Spinal cord (tissue), 10 donors: ENCODE measurements around the gene DYSF. TPM values are rescaled to one million over a fixed set of nuclear protein-coding genes. Genes with fewer than 3 reads are reported as not detected.
A peak's percentile ranks its signal among the peaks of the same experiment; 100 is the strongest.

Source experiments
- DNase-seq, 6 donors: peaks; one replicate each; pipeline versions ENCODE4 v3.0.0 to v3.0.0-alpha.2; 2013 to 2015; ENCODE audit warnings: low spot score in 6 of 6, low read depth in 4 of 6
- H3K27ac ChIP-seq: one replicate; pipeline ENCODE4 v1.5.1; 2013; ENCODE audit warnings: low read depth, low read length, control low read depth
- H3K27me3 ChIP-seq: one replicate; pipeline ENCODE4 v1.6.1; 2013; ENCODE audit warnings: low read length; ENCODE audit not compliant: control insufficient read depth, insufficient read depth
- H3K36me3 ChIP-seq: one replicate; pipeline ENCODE4 v1.6.1; 2013; ENCODE audit warnings: low read length; ENCODE audit not compliant: control insufficient read depth, insufficient read depth
- H3K4me1 ChIP-seq: one replicate; pipeline ENCODE4 v1.6.1; 2013; ENCODE audit warnings: low read length; ENCODE audit not compliant: control insufficient read depth, insufficient read depth
- H3K4me3 ChIP-seq: one replicate; pipeline ENCODE4 v1.5.1; 2013; ENCODE audit warnings: low read depth, low read length, control low read depth
- H3K9me3 ChIP-seq: one replicate; pipeline ENCODE4 v1.6.1; 2013; ENCODE audit warnings: low read length; ENCODE audit not compliant: control insufficient read depth, insufficient read depth
- whole genome bisulfite sequencing: methylation state at CpG from one replicate; pipeline ENCODE4 v1.1.5; 2013; ENCODE audit warnings: missing lambda C conversion rate; ENCODE audit not compliant: insufficient coverage; 5-methylcytosine and 5-hydroxymethylcytosine counted together
- polyA plus RNA-seq, 2 donors: library from polyadenylated mRNA; unstranded; fragments of 120-200 nt; gene quantifications; one replicate each; pipeline ENCODE4 v1.2.1, GENCODE V29; 2013; ENCODE audit not compliant: insufficient read length in 2 of 2
- total RNA-seq, 2 donors: library from RNA; depleted of rRNA in 1 of 2; stranded (reverse); fragments of 120-200 nt in 1 of 2; fragments of >200 nt in 1 of 2; gene quantifications; one replicate each; pipeline versions ENCODE4 v1.2.3 to v1.2.4, GENCODE V29; 2013 to 2014
- donor health status: healthy.

DYSF gene
- total and polyA plus RNA-seq, 4 donors = 3.5 to 12.0 (median 6.7) TPM

GRCh38 chr2:71506222-71507153, 53.1 kb downstream of the DYSF start:
- H3K9me3 ChIP-seq = no peaks in the 10 kb centered on the region
- H3K27ac ChIP-seq = no peak overlapping the region
- H3K27me3 ChIP-seq = no peaks in the 10 kb centered on the region
- DNase-seq = no peak
- no peaks in the 10 kb centered on the region for H3K36me3 ChIP-seq
- no peak overlapping the region for H3K4me3 ChIP-seq
- 92% methylated on average over 17 of the region's 20 CpGs for WGBS
- peaks cover 27% of the 10 kb centered on the region for H3K4me1 ChIP-seq

GRCh38 chr2:71507476-71507875, 54.1 kb downstream of the DYSF start:
- no peaks in the 10 kb centered on the region for H3K27me3 ChIP-seq
- no peak for DNase-seq
- WGBS = 72% methylated on average over 3 of the region's 8 CpGs
- H3K9me3 ChIP-seq = no peaks in the 10 kb centered on the region
- H3K4me3 ChIP-seq = no peak overlapping the region
- no peaks in the 10 kb centered on the region for H3K36me3 ChIP-seq
- peaks cover 27% of the 10 kb centered on the region for H3K4me1 ChIP-seq
- H3K27ac ChIP-seq = no peak overlapping the region

- Histone ChIP-seq H3K4me3 (no peak overlapping the region), H3K27ac (no peak overlapping the region), H3K9me3 (no peaks in the 10 kb centered on the region), H3K27me3 (no peaks in the 10 kb centered on the region), H3K36me3 (no peaks in the 10 kb centered on the region), H3K4me1 (peaks cover 10% of the 10 kb centered on the region)
- WGBS = 25% methylated on average over 4 of the region's 6 CpGs
- DNase-seq = peak in 5 of 6 donors; percentile 31 to 85 (median 42)
These were observed 56.9 kb downstream of the DYSF start for GRCh38 chr2:71510196-71510807.

- 88% methylated on average over 6 of the region's 9 CpGs for WGBS
- peaks cover 4% of the 10 kb centered on the region for H3K4me1 ChIP-seq
- no peak overlapping the region for H3K4me3 ChIP-seq
- no peaks in the 10 kb centered on the region for H3K27me3 ChIP-seq
- DNase-seq = no peak
- H3K9me3 ChIP-seq = no peaks in the 10 kb centered on the region
- no peaks in the 10 kb centered on the region for H3K36me3 ChIP-seq
- H3K27ac ChIP-seq = no peak overlapping the region
These were observed 57.6 kb downstream of the DYSF start for GRCh38 chr2:71510938-71511337.

- WGBS = 96% methylated on average over 9 of the region's 10 CpGs
- Histone ChIP-seq H3K27me3 (no peaks in the 10 kb centered on the region), H3K9me3 (no peaks in the 10 kb centered on the region), H3K4me1 (peaks cover 4% of the 10 kb centered on the region), H3K4me3 (no peak overlapping the region), H3K36me3 (no peaks in the 10 kb centered on the region), H3K27ac (no peak overlapping the region)
- DNase-seq = no peak
These were observed 58.4 kb downstream of the DYSF start for GRCh38 chr2:71511776-71512175.

GRCh38 chr2:71512386-71512785, 59.0 kb downstream of the DYSF start:
- H3K27me3 ChIP-seq = no peaks in the 10 kb centered on the region
- H3K9me3 ChIP-seq = no peaks in the 10 kb centered on the region
- H3K27ac ChIP-seq = no peak overlapping the region
- no peaks in the 10 kb centered on the region for H3K36me3 ChIP-seq
- no peaks in the 10 kb centered on the region for H3K4me1 ChIP-seq
- no peak for DNase-seq
- H3K4me3 ChIP-seq = no peak overlapping the region
- 94% methylated on average over 4 of the region's 4 CpGs for WGBS

GRCh38 chr2:71513096-71513495, 59.7 kb downstream of the DYSF start:
- no peaks in the 10 kb centered on the region for H3K27me3 ChIP-seq
- WGBS = 68% methylated on average over 10 of the region's 11 CpGs
- H3K9me3 ChIP-seq = no peaks in the 10 kb centered on the region
- H3K4me3 ChIP-seq = no peak overlapping the region
- H3K36me3 ChIP-seq = no peaks in the 10 kb centered on the region
- H3K4me1 ChIP-seq = no peaks in the 10 kb centered on the region
- H3K27ac ChIP-seq = no peak overlapping the region
- DNase-seq = no peak

GRCh38 chr2:71513721-71514120, 60.4 kb downstream of the DYSF start:
- H3K9me3 ChIP-seq = no peaks in the 10 kb centered on the region
- H3K27me3 ChIP-seq = no peaks in the 10 kb centered on the region
- no peak overlapping the region for H3K4me3 ChIP-seq
- no peaks in the 10 kb centered on the region for H3K36me3 ChIP-seq
- 78% methylated on average over 8 of the region's 11 CpGs for WGBS
- no peak for DNase-seq
- no peak overlapping the region for H3K27ac ChIP-seq
- no peaks in the 10 kb centered on the region for H3K4me1 ChIP-seq

- H3K36me3 ChIP-seq = no peaks in the 10 kb centered on the region
- H3K9me3 ChIP-seq = no peaks in the 10 kb centered on the region
- peak in 1 of 6 donors; percentile 12 for DNase-seq
- 78% methylated on average over 16 of the region's 16 CpGs for WGBS
- no peak overlapping the region for H3K27ac ChIP-seq
- no peaks in the 10 kb centered on the region for H3K27me3 ChIP-seq
- H3K4me3 ChIP-seq = no peak overlapping the region
- no peaks in the 10 kb centered on the region for H3K4me1 ChIP-seq
These were observed 63.0 kb downstream of the DYSF start for GRCh38 chr2:71516253-71516888.
